Naive thymus-derived CD4-positive, alpha-beta T cell (primary cell): ENCODE results near the gene PITPNM3. TPM values are rescaled to one million over a fixed set of nuclear protein-coding genes. Genes with fewer than 3 reads are reported as not detected.
A peak's percentile ranks its signal among the peaks of the same experiment; 100 is the strongest.

Experiments
- ATAC-seq: fragments of 150-1000 bp; cut with Tn5 transposase; 2 replicates; pipeline ENCODE4 v1.10.0; 2021; ENCODE audit warnings: mild to moderate bottlenecking, moderate library complexity
- CTCF ChIA-PET: fragments of 350-600 bp; sonication (Branson Sonifier 250); formaldehyde crosslinking; loops from one replicate; lab custom pipeline; 2021; ENCODE audit warnings: antibody characterized with exemption; lab: Charles Lee
- POLR2A ChIA-PET: fragments of 350-600 bp; sonication (Branson Sonifier 250); formaldehyde crosslinking; loops from one replicate; lab custom pipeline; 2021; ENCODE audit warnings: antibody characterized with exemption, inconsistent platforms; lab: Charles Lee
- DNase-seq, 9 donors: peaks; one replicate each; pipeline versions ENCODE4 v3.0.0 to v3.0.0-alpha.2; 2020 to 2022; ENCODE audit warnings: mixed read lengths in 1 of 9
- H3K27ac ChIP-seq: one replicate; pipeline ENCODE4 v1.7.0; 2013; ENCODE audit warnings: mild to moderate bottlenecking, low read depth, low read length, moderate library complexity
- H3K27me3 ChIP-seq, 2 donors: one replicate each; pipeline ENCODE4 v1.7.0; 2013; ENCODE audit warnings: low read length in 2 of 2, mild to moderate bottlenecking in 2 of 2, moderate library complexity in 2 of 2; ENCODE audit not compliant: control insufficient read depth in 2 of 2, insufficient read depth in 2 of 2
- H3K36me3 ChIP-seq, 3 experiments: 1 replicate in 2 of 3; 2 replicates in 1 of 3; pipeline ENCODE4 v1.7.0; 2013; ENCODE audit warnings: low read length in 3 of 3, mild to moderate bottlenecking in 3 of 3, moderate library complexity in 1 of 3; ENCODE audit not compliant: insufficient read depth in 3 of 3, control insufficient read depth in 2 of 3
- H3K4me1 ChIP-seq, 2 donors: one replicate each; pipeline ENCODE4 v1.7.0; 2013; ENCODE audit warnings: low read length in 2 of 2, mild to moderate bottlenecking in 2 of 2, moderate library complexity in 1 of 2; ENCODE audit not compliant: control insufficient read depth in 2 of 2, insufficient read depth in 2 of 2
- H3K4me3 ChIP-seq: 2 replicates; pipeline ENCODE4 v1.7.0; 2013; ENCODE audit warnings: mild to moderate bottlenecking, low read length
- H3K9me3 ChIP-seq, 3 experiments: 1 replicate in 2 of 3; 2 replicates in 1 of 3; pipeline ENCODE4 v1.7.0; 2013; ENCODE audit warnings: low read length in 3 of 3; ENCODE audit not compliant: control insufficient read depth in 2 of 3
- H3K27ac Mint-ChIP-seq, 9 donors: one replicate each; pipeline ENCODE4 v1.8.0; 2020 to 2022; ENCODE audit warnings: mixed read lengths in 9 of 9, mild to moderate bottlenecking in 8 of 9, moderate library complexity in 5 of 9, inconsistent platforms in 2 of 9
- H3K27me3 Mint-ChIP-seq, 5 donors: one replicate each; pipeline ENCODE4 v1.8.0; 2021 to 2022; ENCODE audit warnings: mixed read lengths in 5 of 5, mild to moderate bottlenecking in 1 of 5
- H3K36me3 Mint-ChIP-seq, 5 donors: one replicate each; pipeline ENCODE4 v1.8.0; 2020 to 2022; ENCODE audit warnings: mixed read lengths in 5 of 5, mild to moderate bottlenecking in 3 of 5, inconsistent platforms in 1 of 5
- H3K4me1 Mint-ChIP-seq, 7 donors: one replicate each; pipeline ENCODE4 v1.8.0; 2020 to 2022; ENCODE audit warnings: mixed read lengths in 7 of 7, mild to moderate bottlenecking in 3 of 7, inconsistent platforms in 1 of 7
- H3K4me3 Mint-ChIP-seq, 10 donors: one replicate each; pipeline ENCODE4 v1.8.0; 2020 to 2022; ENCODE audit warnings: mild to moderate bottlenecking in 10 of 10, mixed read lengths in 10 of 10, moderate library complexity in 6 of 10, inconsistent platforms in 2 of 10
- H3K9me3 Mint-ChIP-seq, 11 donors: one replicate each; pipeline ENCODE4 v1.8.0; 2020 to 2022; ENCODE audit warnings: mixed read lengths in 11 of 11, mild to moderate bottlenecking in 4 of 11, inconsistent platforms in 1 of 11, moderate library complexity in 1 of 11
- intact Hi-C, 2 donors: fragments of 100-400 bp; cut with micrococcal nuclease; formaldehyde crosslinking; loops; one replicate each; pipeline ENCODE4 v1.15.1; 2023
- polyA plus RNA-seq, 2 donors: library from polyadenylated mRNA; unstranded; fragments of 300-500 nt; fragmentation: Illumina TruSeq; gene quantifications; one replicate each; pipeline ENCODE4 v1.2.3, GENCODE V29; 2021
- total RNA-seq, 6 experiments: library from RNA in 5 of 6; stranded (reverse) in 5 of 6; gene quantifications; 1 replicate in 5 of 6; 2 replicates in 1 of 6; pipeline ENCODE4 v1.2.3 and lab custom pipeline; 2021 to 2026

The PITPNM3 gene
- total and polyA plus RNA-seq, 7 experiments from 2014 or later: 0.04 to 0.58 (median 0.50) TPM; not detected in 1

DNA sequence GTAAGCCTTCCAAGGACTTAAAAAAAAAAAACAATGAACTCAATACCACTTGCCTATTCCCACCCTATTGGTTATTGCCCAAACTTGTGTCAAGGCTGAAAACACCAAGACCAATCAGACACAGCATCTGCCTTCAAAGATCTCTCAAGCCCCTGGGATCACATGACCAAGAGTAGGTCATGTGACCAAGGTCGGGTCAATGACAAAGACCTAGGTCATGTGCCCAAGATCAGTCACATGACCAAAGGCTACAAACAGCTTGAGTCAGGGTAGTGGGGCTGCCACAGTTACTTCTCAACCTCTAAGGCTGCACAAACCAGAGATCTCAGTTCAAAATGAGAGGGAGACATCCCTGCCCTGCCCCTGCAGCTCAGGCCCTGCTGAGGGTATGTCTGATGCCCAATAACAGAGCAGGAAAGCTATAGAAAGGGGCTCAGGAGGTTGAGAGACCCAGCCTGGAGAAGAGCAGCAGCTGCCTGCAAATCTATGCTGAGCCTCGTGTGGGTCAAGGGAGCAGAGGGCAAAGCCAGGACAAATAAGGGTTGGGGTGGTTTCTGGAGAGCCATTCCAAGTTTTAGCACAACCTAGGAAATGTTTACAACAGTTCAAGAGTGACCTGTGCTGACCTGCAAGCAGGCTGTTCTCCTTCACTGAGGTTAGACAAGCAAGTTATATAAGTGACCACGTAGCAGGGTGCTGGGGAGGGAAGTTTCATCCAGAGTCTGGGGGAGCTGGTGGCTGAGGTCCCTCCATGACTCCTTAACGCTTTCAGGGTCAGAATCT lies 63.3 kb downstream of the PITPNM3 start:
- Mint-ChIP-seq H3K27me3 (peaks cover 0 to 15% (median 0%) of the 10 kb centered on the region in 5 donors), H3K4me1 (peaks cover 13 to 28% (median 24%) of the 10 kb centered on the region in 7 donors), H3K27ac (peak overlapping the region in 1 of 9 donors; percentile 10), H3K4me3 (no peak overlapping the region), H3K9me3 (no peaks in the 10 kb centered on the region), H3K36me3 (no peaks in the 10 kb centered on the region)
- ChIA-PET POLR2A (no interaction called here), CTCF (interaction anchor here (1.0 kb wide), 1 partner anchor 18 kb away, joined by 3 read pairs; no protein-coding TSS in a partner anchor)
- DNase-seq (no peak), ATAC-seq (no peak)
- Histone ChIP-seq H3K27ac (no peak overlapping the region), H3K9me3 (no peaks in the 10 kb centered on the region), H3K4me1 (peaks cover 0 to 11% of the 10 kb centered on the region in 2 donors), H3K4me3 (no peak overlapping the region), H3K27me3 (no peaks in the 10 kb centered on the region), H3K36me3 (no peaks in the 10 kb centered on the region)
- intact Hi-C loops: no loop called here

DNA sequence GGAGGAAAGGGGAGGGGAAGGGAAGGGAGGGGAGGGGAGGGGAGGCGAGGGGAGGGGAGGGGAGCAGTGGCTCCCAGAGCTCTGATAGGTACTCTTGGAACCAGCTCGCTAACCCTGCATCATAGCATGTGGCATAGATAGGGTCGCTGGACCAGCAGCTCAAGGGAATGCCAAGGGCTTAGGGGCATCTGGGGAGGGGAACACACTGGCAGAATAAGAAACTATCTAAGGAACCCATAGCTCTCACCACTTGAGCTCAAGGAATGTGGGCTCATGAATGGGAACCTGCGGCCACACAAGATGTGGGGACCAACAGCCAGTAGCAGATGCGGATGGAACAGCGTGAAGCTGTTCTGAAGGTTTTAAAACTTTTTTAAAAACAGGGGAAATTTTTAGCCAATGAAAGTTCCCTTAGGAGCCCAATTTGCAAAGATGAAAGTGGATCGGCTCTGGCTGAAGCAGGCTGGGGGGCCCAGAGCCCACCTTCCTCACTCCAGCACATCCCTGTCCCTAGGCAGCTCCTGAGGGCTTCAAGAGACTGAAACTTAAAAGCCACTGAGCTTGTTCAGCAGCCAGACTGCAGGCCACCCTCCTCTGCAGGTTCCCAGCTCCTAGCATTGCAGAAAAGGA lies 65.2 kb downstream of the PITPNM3 start:
- intact Hi-C loops: no loop called here
- Histone ChIP-seq H3K27ac (no peak overlapping the region), H3K27me3 (no peaks in the 10 kb centered on the region), H3K36me3 (no peaks in the 10 kb centered on the region), H3K4me3 (no peak overlapping the region), H3K9me3 (no peaks in the 10 kb centered on the region), H3K4me1 (peaks cover 0 to 9% of the 10 kb centered on the region in 2 donors)
- ATAC-seq: no peak
- ChIA-PET CTCF (no interaction called here), POLR2A (no interaction called here)
- no peaks in the 10 kb centered on the region for H3K36me3 Mint-ChIP-seq
- H3K4me1 Mint-ChIP-seq: peaks cover 6 to 19% (median 16%) of the 10 kb centered on the region in 7 donors
- peaks cover 0 to 8% (median 6%) of the 10 kb centered on the region in 5 donors for H3K27me3 Mint-ChIP-seq
- H3K9me3 Mint-ChIP-seq: no peaks in the 10 kb centered on the region
- DNase-seq: no peak
- H3K4me3 Mint-ChIP-seq: no peak overlapping the region
- H3K27ac Mint-ChIP-seq: no peak overlapping the region

DNA sequence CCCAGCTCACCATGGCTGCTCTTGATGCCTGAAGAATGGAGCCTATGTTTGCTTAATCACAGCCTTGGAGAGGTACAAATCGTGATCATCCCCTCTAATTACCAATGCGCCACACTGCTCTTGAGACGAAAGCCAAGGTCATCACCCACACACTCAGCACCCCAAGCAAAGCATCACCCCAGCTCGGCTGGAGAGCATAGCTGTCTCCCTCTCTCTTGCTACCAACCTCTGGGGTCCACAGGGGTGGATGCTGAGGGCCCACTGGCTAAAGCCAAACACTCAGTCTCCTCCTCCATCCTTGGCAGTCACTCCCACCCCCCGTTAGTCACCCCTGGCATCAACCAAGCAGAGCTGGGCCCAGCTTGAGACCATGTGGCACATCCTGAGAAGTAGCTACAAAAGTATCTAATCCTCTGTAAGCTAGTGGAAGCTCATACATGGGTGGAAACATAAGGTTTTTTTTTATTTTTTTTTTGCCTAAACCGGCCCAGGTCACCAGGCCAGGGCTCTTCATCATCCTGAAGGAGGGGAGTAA lies 67.3 kb downstream of the PITPNM3 start:
- Histone ChIP-seq H3K4me1 (no peaks in the 10 kb centered on the region), H3K4me3 (no peak overlapping the region), H3K27ac (no peak overlapping the region), H3K27me3 (no peaks in the 10 kb centered on the region), H3K9me3 (no peaks in the 10 kb centered on the region), H3K36me3 (no peaks in the 10 kb centered on the region)
- Mint-ChIP-seq H3K27ac (no peak overlapping the region), H3K27me3 (peaks cover 0 to 7% (median 6%) of the 10 kb centered on the region in 5 donors), H3K4me3 (no peak overlapping the region), H3K4me1 (peaks cover 0 to 2% (median 0%) of the 10 kb centered on the region in 7 donors), H3K36me3 (no peaks in the 10 kb centered on the region), H3K9me3 (no peaks in the 10 kb centered on the region)
- no peak for ATAC-seq
- POLR2A ChIA-PET: no interaction called here
- DNase-seq: no peak
- intact Hi-C loops: no loop called here
- CTCF ChIA-PET: interaction anchor here (0.6 to 0.7 kb wide), 3 partner anchors 16 to 209 kb away, joined by 3 to 4 read pairs (median 3); no protein-coding TSS in a partner anchor

DNA sequence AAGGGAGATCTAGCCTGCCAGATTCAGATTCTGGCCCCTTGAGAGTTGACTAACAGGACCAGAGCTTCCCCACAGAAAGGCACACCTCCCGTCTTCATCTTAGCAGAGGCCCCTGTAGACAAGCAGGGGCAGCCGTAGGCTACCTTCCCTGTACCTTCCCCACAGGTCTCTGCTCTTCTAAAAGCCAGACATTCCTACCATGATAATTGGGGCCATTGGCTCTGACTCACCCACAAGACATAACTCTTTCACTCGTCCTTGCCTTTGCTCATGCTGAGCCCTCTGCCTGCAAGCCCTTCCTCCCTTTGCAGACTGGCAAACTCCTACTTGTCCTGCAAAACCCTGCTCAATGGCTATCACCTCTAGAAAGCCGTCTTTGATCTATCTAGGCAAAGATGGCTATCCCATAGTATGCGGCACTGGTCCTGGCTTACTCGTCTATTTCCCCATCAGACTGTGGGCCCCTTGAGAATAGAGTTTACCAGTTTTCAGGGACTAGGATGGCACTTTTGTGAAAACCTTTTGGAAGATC lies 68.3 kb downstream of the PITPNM3 start:
- ChIA-PET POLR2A (no interaction called here), CTCF (no interaction called here)
- no peaks in the 10 kb centered on the region for H3K27me3 ChIP-seq
- no peak overlapping the region for H3K4me3 ChIP-seq
- Mint-ChIP-seq H3K27me3 (peaks cover 0 to 10% (median 6%) of the 10 kb centered on the region in 5 donors), H3K27ac (no peak overlapping the region), H3K36me3 (no peaks in the 10 kb centered on the region), H3K9me3 (no peaks in the 10 kb centered on the region), H3K4me1 (peaks cover 0 to 2% (median 0%) of the 10 kb centered on the region in 7 donors), H3K4me3 (no peak overlapping the region)
- DNase-seq: no peak
- H3K36me3 ChIP-seq: no peaks in the 10 kb centered on the region
- no peak overlapping the region for H3K27ac ChIP-seq
- intact Hi-C loops: no loop called here
- H3K4me1 ChIP-seq: no peaks in the 10 kb centered on the region
- H3K9me3 ChIP-seq: no peaks in the 10 kb centered on the region
- no peak for ATAC-seq

DNA sequence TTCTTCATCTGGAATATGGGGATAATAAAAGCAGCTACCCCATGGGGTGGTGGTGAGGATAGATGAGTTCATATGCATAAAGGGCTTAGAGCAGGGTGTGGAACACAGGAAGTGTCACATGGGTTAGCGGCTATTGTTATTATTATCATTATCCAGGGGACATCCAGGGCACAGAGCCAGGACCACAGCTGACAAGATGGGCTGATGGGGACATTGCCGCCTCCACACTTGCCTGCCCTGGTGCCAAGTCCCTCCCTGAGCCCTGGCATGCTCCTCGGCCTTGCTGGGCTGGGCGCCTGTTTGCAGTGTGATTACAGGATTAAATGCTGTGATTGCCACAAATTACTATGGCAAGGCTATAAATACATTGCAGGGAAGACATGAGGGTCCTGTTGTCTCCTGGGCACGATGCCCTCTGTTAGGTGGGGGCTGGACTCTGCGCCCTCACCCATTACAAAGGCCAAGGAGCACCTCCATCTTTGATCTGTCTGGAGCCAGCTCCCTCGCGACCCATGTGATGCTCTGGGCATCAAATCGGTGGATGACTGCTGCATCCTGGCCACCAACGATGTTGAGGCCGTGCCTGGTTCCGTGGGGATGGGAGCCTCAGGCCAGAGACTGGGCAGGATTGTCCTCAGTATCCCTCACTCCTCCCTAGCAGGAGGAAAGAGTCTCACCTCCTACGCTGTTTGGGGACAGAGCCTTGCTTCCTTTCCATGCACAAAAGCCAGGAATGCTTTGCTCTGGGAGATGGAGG lies 68.9 kb downstream of the PITPNM3 start:
- H3K36me3 Mint-ChIP-seq: no peaks in the 10 kb centered on the region
- intact Hi-C loops: no loop called here
- Histone ChIP-seq H3K4me1 (no peaks in the 10 kb centered on the region), H3K36me3 (no peaks in the 10 kb centered on the region), H3K4me3 (no peak overlapping the region), H3K27me3 (no peaks in the 10 kb centered on the region), H3K27ac (no peak overlapping the region), H3K9me3 (no peaks in the 10 kb centered on the region)
- DNase-seq: no peak
- ATAC-seq: no peak
- H3K27me3 Mint-ChIP-seq: peaks cover 0 to 10% (median 5%) of the 10 kb centered on the region in 5 donors
- no peak overlapping the region for H3K27ac Mint-ChIP-seq
- H3K4me3 Mint-ChIP-seq: no peak overlapping the region
- no peaks in the 10 kb centered on the region for H3K9me3 Mint-ChIP-seq
- peaks cover 0 to 2% (median 0%) of the 10 kb centered on the region in 7 donors for H3K4me1 Mint-ChIP-seq
- ChIA-PET CTCF (no interaction called here), POLR2A (no interaction called here)

DNA sequence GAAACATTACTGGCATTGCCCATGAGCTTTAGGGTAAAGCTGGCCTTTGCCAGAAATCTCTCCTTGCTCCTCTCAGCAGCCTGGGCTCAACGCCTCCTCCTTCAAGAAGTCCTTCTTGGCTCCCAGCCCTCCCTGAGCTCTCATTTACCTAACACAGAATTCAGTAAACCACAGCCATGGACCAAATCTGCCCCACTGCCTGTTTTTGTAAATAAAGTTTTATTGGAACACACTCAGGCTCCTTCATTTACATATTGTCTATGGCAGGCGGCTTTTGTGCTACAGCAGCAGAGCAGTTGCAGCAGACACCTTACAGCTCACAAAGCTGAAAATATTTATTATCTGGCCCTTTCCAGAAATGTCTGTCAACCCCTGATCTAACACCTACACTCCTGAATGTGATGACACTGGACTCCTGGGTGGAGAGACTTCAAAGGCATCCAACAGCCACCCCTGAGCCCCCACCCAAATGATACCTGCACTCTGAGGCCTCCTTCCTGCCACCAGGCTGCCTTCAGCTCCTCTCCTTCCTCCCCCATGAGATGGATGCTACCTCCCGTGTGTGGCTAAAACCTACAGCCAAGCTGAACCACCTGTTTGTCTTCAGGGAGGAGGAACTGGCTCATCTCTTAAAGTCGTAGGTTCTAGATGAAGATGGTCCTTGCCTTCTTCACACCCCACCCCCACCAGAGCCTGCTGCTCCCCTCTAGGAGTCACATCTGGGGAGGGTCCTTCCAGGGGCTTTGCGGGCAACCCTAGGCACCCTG lies 70.5 kb downstream of the PITPNM3 start:
- H3K4me3 Mint-ChIP-seq: no peak overlapping the region
- no peak for ATAC-seq

More for the DNA sequence above, 70.5 kb downstream of the PITPNM3 start:
- no peaks in the 10 kb centered on the region for H3K9me3 ChIP-seq
- H3K27me3 ChIP-seq: no peaks in the 10 kb centered on the region
- POLR2A ChIA-PET: interaction anchor here (0.5 to 0.7 kb wide), 2 partner anchors 46 to 97 kb away, joined by 3 to 4 read pairs; no protein-coding TSS in a partner anchor
- no peaks in the 10 kb centered on the region for H3K36me3 ChIP-seq
- no peaks in the 10 kb centered on the region for H3K4me1 ChIP-seq
- intact Hi-C loops: no loop called here
- no peak overlapping the region for H3K4me3 ChIP-seq
- no peaks in the 10 kb centered on the region for H3K36me3 Mint-ChIP-seq
- no peaks in the 10 kb centered on the region for H3K9me3 Mint-ChIP-seq
- no peak for DNase-seq
- CTCF ChIA-PET: no interaction called here
- peaks cover 0 to 10% (median 5%) of the 10 kb centered on the region in 5 donors for H3K27me3 Mint-ChIP-seq
- H3K4me1 Mint-ChIP-seq: peaks cover 0 to 2% (median 0%) of the 10 kb centered on the region in 7 donors
- no peak overlapping the region for H3K27ac Mint-ChIP-seq
- no peak overlapping the region for H3K27ac ChIP-seq
